Measurements from ENCODE around the gene LCN1.

Gene LCN1

DNA sequence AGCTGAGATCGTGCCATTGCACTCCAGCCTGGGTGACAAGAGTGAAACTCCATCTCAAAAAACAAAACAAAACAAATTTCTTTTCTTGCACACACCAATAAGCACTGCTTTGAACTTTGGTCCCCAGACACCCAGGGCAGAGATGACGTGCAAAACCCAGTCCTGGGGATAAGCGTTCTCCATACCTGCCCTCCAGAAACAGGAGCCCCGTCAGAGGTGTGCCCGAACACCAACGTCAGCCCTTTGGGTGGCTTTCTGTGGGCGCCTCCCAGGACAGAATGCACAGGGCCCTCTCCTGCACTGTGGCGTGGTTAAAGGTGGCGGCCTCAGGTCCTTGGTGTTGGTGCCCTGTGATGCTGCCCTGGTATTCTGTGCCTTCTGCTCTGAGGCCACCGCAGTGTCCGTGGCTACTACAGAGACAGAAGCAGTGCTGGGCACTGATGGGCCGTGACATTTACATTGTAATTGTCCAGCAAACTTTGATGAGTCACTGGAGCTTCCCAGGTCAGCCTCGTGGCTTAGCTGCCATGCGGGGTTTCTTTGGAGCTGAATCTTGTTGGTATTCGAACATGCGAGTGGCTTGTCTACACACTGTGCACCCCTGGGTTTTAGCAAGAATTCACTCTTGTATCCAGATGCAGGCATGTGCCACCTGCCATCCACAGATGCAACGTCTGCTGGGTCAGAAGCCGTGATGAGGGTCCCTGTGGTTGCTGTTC lies 31.9 kb upstream of the LCN1 start:
- no peak for DNase-seq

DNA sequence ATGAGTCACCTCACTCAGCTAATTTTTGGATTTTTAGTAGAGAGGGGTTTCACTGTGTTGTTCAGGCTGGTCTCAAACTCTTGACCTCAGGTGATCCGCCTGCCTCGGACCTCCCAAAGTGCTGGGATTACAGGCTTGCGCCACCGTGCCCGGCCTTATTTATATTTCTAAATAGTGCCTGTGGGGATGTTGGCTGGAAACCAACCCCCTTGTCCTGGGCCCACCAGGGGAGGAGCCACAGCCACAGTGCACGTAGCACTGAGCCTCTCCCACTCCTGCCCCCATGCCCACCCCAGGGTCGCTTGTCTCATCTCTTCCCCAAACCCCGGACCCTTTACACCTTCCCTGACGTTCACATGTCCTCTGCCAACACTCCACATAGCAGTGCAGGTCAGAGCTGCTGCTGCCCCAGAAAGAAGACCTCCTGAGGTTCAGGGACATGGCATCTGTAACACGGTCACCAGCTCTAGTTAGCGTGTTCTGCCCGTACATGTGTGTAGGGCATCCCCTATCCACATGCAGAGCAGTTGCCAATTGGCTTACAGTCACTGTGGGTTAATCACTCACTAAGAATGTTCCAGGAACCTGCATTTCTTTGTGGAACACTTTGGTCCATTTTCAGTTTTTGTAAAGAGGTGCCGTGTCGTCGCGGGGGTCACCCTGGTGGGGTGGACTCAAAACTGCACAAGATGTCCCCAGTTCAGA lies 30.9 kb upstream of the LCN1 start:
- no peak for DNase-seq

DNA sequence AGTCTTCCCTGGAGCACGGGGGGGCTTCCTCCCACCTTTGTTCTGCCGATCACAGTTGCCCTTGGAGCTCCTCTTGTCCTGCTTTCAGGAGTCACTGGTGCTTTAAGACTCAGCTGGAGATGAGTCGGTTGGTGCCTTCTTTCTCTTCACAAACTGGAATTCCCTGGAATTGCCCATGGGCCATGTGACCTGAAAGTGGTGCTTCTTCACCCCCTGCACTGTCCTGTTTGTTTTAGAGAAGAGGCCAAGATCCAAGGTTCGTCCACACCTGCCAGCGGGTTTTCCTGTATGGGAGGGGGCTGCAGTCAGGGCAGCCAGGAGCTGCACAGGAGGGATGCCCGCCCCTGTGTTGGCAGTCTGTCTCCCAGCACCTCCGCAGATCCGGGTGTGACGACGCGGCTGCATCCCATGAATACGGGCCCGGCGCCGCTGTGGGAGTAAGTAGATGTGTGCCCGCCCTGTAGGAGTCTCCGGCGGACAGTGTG lies 30.2 kb upstream of the LCN1 start:
- DNase-seq: no peak

DNA sequence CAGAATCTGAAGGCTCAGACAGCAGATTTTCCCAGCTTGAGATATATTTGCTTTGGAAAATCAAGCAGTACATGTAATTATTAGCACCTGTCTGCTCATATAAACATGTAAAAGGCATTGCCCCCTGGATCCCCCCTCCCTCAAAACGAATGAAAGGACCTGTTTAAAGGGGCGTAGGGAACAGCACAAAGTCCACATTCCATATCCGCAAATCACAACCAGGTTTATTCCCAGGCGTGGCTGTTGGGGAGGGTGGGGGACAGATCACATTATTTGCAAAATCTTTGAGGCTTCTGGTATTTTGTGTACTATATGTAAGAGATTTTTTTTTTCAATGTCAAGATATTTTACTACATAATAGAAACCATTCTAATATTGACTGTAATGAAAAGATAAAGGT lies 29.5 kb upstream of the LCN1 start:
- no peak for DNase-seq

DNA sequence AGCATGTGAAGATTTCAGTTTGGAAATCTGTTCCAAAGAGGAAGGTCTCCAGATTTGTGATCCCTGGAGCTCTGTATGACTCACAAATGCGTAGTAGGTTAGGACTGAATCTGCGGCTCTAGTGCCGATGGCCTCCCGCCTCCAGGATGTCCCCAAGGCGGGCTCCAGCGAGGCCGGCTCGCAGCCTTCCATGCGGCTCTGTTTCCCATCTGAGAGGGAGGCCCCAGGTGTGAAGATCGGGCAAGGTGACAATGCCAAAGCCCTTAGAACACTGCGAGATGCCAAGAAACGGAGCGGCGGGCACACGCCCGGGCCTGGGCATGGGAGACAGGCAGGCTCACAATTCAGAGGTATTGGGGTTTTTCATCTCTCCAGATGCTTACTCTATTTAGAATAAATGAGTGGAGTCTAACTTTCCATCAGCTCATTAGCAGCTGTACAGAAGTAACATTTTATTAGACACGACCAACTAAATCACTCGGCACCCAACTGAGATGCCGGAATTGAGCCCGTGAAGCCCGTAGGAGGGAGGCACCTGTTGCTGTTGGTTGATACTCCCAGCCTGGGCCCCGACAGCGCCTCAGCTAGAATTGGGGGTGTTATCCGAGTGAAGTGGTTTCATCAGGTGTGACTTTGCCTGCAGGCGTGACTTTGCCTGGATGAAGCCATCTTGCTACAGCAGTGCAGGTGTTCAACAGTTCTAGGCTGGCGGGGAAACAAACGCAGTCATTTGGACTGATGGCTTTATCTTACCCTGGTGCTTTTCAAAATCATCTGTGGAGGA lies 28.2 kb upstream of the LCN1 start:
- no peak for DNase-seq

DNA sequence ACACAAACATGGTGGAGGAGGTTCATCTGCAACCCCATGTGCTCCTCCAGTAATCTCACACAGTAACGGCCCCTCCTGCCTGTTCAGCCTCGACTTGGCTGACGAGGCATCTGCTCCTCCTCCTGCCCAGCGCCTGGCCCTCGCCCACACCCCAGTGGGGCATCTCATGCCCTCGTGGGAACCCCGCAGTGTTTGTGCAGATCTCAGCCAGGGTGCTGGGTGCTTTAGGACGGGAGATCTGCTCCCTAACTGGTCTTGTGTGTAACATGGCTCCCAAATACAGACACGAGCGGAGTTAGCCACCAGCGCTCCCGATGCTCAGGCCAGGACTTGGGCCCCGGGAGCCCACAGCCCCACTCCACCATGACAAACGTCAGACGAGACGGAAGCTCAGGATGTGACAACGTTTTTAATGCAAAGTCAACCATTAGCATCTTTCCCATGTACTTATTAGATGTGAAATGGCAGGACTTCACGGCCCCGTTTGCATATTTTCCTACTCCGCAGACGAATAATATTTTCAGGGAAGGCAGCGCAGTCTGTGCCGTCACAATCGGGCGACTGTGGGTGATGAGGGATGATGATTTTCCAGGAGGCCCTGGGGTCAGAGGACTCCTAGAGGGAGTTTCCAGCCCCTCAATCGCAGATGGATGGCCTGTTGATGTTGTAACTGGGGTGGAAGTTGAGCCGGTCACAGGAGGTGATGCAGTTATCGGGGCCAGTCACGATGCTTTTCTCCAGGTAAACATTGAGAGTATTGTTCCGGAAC lies 26.3 kb upstream of the LCN1 start:
- DNase-seq: no peak

DNA sequence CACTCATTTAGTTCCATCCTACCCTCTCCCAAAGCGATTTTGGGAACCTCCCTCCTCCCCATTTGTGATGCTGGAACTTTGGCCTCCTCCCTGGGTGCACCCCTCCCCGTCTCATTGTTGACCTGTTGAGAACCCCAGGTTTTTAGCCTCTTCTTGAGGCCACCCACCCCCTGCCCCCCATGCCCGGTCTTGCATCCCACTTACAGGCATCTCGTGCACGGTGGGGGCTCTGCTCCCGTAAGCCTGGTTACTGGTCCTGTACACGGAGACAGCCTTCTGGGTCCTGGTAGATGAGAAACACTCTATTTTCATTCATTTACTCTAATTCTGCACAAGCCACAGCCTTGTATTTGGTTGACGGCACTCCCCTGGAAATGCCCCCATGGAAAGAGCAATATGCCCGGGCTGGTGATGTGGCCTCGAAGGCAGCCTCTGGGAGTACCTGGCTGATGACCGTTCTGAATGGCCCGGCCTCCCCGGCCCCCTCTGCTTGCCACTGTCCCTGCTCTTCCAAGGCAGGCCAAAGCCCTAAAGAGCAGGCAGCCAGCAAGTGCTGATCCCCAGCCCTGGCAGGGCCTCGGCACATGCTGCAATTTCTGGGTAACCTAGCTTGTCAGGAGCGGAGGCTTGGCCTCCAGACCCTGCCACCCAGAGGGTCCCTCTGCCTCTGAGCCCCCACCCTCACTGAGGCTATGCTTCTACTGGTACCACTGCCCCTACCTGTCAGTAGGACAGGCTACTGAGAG lies 22.7 kb upstream of the LCN1 start:
- DNase-seq: no peak

DNA sequence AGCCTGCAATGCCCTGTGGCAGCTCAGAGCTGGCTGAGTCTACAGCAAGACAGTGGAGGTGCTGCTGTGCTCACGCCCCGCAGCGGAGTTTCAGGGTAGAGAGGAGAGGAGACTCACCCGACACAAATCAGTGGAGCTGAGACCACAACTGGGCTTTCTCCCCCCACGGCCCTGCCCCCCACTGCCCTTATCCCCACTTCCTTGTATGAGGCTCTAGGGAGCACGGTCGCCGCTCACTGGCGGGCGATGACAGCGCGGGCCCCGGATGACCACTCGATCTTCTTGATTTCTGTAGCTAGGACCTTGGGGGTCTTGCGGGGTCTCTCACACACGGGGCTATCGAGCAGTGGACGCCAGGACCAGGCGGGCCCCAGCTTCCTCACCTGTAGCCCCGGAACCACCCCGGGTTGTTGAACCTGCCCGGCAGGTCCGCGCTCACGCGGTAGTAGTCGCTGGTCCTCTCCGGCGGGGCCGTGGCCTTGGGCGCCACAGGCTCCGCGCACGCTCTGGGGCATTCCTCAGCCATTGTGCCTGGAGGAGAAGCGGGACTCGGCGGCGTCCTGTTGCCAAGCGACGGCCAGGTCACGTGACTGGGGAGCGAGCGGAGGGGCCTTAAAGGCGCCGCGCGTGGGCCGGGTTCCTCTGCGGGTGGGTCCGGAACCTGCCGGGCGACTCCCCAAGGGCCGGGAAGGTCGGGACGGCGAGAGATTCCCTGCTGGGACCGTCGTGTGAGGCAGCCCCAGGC lies 21.7 kb upstream of the LCN1 start:
- peak; percentile 83 for DNase-seq

DNA sequence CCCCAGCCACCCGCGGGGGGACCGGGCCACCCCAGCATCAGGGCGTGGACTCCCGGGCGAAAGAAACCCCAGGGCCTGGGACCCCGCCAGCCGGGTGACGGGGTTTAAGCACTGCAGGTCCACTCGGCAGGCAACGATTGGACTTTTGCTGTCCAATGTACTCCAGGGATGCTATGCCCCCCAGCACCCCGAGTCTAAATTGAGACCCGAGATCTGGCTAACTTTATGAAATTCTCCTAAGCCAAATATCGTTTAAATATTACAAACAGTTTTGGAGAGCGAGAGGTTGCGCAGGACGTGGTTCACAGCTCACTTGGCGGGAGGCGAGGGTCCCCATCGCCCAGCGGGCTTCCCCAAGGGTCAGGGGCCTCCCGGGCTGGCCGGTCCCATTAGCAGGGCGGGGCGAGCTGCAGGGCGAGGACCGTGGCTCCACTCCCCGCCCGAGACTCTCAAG lies 21.1 kb upstream of the LCN1 start:
- DNase-seq: peak; percentile 69

DNA sequence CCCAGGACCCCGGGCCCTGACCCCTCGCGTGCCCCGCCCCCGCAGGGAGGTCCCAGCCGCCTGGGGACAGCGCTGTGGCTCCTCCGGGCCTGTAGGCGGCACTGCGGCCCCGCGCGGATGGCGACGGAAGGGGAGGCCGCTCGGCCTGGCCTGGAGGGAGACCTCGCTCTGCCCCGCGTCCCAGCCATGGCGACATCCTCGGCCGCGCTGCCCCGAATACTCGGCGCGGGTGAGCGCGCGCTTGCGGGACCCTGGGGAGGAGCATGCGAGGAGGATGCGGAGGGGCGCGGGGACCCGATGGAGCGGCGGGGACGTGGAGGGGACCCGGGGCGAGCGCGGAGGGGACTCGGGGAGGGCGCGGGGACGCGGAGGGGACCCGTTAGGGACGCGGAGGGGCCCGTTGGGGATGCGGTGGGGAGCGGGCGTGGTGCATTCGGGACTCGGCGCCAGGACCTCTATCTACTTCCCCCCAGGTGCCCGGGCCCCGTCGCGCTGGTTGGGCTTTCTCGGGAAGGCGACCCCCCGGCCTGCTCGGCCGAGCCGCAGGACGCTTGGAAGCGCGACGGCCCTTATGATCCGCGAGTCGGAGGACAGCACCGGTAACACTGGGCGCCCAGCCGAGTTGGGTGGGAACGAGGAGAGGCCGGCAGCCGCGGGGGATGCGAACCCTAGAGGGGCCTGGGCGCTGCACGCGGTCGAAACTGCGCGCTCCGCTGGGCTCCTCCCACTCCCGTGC lies 20.5 kb upstream of the LCN1 start, which contains the start of gene MRPS2:
Gene MRPS2, plus strand, starts transcription at position 158 of the 736 bp plus-strand sequence. Its CDS starts 29 bp downstream, at position 187.
- DNase-seq: peak; percentile 81

DNA sequence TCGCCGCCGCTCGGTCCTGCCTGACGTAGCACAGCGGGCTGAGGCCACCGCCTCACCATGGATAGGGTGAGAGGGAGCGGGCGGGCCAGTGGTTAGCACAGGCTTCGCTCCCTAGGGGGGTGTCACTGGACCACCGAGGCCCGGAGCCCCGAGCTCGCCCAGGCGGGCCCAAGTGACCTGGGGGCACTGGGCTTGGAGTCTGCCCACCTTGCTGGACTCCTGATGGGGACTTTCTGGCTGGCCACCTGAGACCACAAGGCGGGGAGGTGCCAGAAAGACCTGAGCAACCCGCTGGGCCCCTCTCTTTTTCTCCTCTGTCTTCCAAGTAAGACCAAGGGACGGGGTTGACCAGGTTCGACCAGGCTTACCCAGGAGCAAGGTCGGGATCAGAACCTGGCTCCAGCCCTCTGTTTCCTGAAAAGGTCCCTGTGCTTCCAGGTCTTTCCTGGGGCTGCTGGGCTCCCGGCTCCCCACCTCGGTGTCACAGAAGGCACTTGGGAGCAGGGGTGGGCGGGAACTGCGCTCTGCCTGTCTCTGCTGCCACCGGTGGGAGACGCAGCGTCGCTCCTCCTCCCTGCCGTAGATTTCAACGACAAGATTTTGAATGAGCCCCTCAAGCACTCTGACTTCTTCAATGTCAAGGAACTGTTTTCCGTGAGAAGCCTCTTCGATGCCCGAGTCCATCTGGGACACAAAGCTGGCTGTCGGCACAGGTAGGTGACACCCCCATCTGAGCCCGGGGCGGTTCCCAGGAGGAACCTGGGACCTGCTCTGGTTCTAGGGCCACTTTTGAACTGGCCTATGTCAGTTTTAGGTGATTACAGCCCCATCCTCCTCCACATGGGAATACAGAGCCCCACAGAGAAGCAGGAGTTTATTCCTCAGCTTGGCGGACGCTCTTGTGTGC lies 19.7 kb upstream of the LCN1 start:
- DNase-seq: no peak

DNA sequence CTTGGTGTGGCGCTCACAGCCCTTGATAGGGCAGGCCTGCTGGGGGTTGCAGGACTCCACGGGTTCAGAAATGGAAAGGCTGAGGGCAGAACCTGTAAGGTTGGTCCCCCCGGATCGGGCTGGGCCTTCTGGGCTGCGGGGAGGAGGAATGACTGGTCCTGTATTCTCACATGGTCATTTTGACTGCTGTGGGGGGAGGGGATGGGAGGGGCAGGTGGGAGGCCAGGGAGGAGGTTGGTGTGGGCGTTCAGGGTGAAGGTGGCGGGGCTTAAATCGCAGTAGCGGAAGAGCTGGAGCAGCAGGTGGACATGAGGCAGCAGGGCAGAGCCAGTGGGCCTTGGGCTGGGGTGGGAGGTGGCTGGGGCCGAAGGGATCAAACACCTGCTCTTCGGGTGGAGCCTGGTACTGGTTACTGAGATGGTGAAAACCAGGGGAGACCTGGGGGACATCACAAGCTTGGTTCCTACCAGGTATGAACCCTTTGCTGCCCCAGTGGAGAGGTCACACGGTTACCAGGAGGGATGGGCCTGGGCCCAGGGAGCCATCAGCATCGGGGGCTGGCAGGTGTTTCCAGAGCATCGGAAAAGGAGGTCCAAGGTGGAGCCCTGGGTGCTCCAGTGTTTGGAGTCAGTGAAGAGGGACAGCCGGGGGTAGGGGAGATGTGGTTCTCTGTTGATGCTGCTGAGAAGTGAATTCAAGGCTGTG lies 18.9 kb upstream of the LCN1 start:
- no peak for DNase-seq

DNA sequence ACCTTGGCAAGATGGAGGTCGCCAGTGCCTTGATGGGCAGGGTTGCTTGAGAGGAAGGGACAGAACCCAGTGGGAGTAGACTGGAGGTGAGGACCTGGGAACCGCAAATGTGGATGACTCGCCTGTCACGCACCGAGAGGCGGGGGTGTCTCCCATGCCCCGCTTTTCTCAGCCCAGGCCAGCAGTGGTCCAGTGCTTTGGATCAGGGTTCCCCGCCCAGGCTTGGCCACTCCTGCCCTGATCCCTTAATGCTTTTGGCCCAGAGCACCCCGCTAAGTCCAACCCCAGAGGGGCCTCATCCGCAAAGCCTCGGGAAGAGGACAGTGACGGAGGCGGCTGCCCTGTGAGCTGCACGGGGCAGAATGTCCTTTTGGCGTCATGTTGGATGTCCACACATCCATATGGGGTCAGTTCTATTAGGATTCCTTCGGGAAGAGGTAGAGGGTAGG lies 18.3 kb upstream of the LCN1 start:
- DNase-seq: no peak

DNA sequence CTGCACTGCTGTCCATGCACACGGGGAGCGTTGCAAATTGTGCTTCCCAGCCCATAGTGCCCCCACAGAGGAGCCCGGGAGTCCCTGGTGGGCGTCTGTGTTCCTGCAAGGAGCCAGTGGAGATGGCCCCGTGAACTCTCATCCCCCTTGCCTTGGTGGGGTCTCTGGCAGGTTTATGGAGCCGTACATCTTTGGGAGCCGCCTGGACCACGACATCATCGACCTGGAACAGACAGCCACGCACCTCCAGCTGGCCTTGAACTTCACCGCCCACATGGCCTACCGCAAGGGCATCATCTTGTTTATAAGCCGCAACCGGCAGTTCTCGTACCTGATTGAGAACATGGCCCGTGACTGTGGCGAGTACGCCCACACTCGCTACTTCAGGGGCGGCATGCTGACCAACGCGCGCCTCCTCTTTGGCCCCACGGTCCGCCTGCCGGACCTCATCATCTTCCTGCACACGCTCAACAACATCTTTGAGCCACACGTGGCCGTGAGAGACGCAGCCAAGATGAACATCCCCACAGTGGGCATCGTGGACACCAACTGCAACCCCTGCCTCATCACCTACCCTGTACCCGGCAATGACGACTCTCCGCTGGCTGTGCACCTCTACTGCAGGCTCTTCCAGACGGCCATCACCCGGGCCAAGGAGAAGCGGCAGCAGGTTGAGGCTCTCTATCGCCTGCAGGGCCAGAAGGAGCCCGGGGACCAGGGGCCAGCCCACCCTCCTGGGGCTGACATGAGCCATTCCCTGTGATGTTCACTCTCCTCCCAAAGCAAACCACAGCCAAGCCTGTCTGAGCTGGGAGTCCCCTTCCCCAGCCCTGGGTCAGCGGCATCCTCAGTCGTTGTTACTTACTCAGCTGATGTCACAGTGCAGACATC lies 17.6 kb upstream of the LCN1 start:
- no peak for DNase-seq

DNA sequence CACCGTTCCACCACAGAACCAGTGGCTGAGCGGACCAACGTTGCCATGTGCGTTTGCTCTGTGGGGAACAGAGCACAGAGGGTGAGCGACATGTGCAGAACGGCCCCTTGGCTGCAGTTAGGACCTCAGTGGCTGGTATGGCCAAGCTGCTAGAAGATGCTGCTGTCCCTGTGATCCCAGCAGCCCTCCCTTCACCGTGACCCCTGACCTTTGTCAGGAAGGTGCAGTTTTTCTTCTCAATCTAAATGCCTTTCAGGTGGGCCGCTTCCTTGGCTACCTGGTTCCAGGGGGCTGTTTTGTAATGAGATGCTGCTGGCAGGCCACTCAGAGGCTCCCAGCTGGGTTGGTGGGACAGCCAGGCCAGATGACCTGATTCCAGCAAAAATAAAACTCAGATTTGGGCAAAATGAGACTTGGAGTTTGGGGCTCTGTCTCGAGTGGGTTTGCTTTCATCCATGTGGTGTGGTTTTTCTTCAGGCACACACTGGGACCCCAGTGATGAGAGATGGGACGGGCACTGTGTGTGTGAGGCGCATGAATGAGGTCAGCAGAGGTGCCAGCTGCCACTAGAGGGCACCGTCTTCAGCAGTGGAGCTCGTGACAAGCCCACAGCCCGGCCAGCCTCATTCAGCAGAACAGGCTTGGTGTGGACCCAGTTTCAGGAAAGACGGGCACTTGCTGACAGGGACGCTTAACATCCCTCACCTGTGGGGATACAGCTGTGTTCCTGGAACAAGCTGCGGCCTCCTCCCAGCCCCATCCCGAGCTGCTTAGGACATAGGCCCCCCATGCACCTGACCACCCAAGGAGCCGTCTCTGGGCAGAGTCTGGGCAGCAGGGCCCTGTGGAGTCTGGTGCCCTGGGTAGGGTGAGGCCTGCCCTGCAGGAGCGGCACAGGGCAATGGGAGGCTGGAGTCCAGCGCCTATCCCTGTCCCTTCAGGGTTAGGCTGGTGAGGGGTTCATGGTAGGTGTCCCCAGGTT lies 16.7 kb upstream of the LCN1 start:
- peak; percentile 52 for DNase-seq

Measured in NCI-H2171 treated with DMSO at 0.1 percent for 48 hours (cell line).